Omental fat pad (tissue), 4 donors: Measurements from ENCODE around the gene STAT4. TPM values are rescaled to one million over a fixed set of nuclear protein-coding genes. Genes with fewer than 3 reads are reported as not detected.

Experiments
- ATAC-seq: fragments of 150-250 bp; one replicate; pipeline ENCODE4 v1.9.1; 2016; ENCODE audit warnings: mild to moderate bottlenecking, moderate library complexity; ENCODE audit not compliant: low FRiP score
- DNase-seq: peaks from one replicate; pipeline ENCODE4 v3.0.0-alpha.2; 2019; ENCODE audit warnings: low spot score
- total RNA-seq, 4 donors: library from RNA; depleted of rRNA; stranded (reverse); fragments of >200 nt; gene quantifications; one replicate each; pipeline ENCODE4 v1.1.0, GENCODE V29; 2016
- TF ChIP-seq, protein P1 (sequence below), 3 donors: fragments of 450-650 bp; IDR thresholded peaks; one replicate each; pipeline ENCODE4 v1.5.1; 2016 to 2017; ENCODE audit warnings: antibody characterized with exemption in 3 of 3, mild to moderate bottlenecking in 3 of 3, moderate library complexity in 2 of 3

STAT4 gene
- total RNA-seq, 4 donors from 2014 or later: 4.6 to 29.4 (median 10.5) TPM

DNA sequence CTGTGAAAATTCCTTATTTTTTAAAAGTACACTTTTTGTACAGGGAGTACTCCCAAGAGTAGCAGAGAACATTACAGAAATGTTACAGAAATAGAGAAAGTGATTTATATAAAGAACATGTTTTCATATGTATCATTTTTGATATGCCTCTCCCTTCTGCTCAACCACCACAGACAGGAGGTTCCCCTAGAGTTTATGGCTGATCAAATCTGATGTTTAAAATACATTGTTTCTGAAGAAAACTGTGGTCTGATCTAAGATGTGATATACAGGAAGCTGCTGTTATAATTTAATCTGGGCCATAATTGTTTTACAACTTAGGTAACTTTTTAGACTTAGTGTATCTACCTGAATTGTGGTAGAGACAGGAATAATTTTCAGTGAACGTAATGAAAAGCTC, 37.0 kb downstream of the STAT4 start:
- DNase-seq: no peak
- TF ChIP-seq, protein P1, sequence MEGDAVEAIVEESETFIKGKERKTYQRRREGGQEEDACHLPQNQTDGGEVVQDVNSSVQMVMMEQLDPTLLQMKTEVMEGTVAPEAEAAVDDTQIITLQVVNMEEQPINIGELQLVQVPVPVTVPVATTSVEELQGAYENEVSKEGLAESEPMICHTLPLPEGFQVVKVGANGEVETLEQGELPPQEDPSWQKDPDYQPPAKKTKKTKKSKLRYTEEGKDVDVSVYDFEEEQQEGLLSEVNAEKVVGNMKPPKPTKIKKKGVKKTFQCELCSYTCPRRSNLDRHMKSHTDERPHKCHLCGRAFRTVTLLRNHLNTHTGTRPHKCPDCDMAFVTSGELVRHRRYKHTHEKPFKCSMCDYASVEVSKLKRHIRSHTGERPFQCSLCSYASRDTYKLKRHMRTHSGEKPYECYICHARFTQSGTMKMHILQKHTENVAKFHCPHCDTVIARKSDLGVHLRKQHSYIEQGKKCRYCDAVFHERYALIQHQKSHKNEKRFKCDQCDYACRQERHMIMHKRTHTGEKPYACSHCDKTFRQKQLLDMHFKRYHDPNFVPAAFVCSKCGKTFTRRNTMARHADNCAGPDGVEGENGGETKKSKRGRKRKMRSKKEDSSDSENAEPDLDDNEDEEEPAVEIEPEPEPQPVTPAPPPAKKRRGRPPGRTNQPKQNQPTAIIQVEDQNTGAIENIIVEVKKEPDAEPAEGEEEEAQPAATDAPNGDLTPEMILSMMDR (IDR thresholded peaks at IDR 0.05): no peak

DNA sequence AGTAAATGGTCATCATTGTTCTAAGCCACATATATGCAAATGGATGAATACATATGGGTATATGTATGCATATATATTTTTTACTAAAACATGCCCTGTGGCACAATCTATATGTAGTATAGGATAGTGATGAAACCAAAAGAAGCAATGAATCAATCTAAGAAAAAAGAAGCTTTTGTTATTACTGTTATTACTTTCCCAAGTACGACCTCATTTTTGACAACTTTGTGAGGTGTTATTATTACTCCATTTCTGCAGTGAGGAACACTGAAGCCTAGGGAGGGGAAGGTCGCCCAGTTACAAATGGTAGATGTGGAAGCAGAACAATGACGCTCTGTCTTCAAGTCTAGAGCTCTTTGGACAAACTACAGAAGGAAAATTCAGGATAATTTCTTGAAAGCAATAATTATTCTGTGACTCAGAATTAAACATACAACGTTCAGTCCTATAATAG, 38.3 kb downstream of the STAT4 start:
- DNase-seq (no peak), ATAC-seq (no peak)
- TF ChIP-seq, protein P1 (IDR thresholded peaks at IDR 0.05): no peak

More for the DNA sequence above, 37.0 kb downstream of the STAT4 start:
- ATAC-seq: no peak

DNA sequence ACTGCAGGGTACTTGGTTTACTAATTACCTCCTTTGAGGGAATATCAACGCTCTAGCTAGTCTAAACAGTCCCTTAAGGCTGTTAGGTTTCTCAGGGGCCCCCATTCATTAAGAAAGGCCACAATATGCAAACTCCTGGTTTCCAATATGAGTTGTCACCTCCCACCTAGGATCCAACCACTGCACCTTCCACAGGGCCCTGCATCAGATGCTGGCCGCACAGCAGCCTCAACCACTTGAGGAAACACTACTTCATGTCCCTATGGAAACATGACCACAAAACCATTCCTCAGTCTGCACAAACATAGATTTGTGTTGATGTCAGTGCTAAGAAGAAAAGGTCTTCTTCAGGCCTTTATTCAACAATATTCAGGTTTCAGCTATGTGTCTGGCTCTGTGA, 40.9 kb downstream of the STAT4 start:
- ATAC-seq: no peak
- DNase-seq: no peak
- TF ChIP-seq, protein P1 (IDR thresholded peaks at IDR 0.05): no peak

DNA sequence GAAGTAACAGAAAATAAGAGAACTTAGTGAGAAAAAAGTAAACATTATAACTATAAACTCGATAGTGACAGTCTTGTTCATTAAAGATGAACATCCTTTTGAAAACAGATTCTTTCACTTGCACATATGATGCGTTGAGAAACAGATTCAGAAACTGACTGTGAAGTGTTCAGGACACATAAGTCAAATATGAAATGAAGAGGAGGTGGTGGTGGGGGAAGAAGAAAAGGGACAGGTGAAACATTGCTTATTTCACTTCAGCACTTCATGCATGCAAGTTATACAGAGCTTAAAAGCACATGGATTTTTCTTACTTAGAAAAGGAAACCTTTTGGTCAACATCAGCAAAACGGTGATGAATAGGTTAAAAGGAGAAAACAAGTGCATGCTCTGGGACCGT, 42.5 kb downstream of the STAT4 start:
- no peak for DNase-seq
- TF ChIP-seq, protein P1 (IDR thresholded peaks at IDR 0.05): no peak
- no peak for ATAC-seq

DNA sequence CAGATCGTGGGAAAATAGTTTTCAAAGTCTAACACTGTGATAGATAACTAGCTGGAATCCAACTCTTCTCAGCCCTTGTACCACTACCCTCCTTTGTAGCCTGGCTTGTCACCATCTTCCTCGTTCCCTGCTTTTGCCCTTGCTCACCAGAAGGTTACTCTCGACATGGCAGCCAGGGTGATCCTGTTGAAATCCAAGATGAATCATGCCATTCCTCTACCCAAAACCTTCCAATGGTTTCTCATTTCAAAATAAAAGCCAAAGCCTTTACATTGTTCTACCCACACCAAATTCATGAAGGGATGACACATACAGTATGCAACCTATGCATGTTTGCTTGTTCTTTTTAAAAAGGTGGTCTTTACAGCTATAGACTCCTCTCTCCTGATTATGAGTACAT, 45.7 kb downstream of the STAT4 start:
- TF ChIP-seq, protein P1 (IDR thresholded peaks at IDR 0.05): no peak
- no peak for DNase-seq
- ATAC-seq: no peak

DNA sequence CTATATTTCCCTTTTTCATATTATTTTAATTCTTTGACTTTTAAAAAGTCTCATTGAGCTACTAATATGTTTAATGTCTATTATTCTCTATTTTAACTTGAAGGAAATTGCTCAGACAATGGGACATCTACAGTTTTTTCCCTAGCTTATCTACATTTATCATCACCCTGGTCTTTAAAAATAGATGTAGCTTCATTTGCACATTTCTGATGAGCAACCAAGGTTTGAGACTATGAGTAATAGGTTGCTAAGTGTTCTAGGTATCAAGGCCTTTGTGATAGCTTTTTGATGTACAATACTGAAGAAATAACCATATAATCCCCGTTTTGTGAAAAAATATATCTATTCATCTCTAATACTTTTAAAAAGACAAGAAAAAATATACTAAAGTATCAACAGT, 47.0 kb downstream of the STAT4 start:
- TF ChIP-seq, protein P1 (IDR thresholded peaks at IDR 0.05): no peak
- ATAC-seq (no peak), DNase-seq (no peak)

DNA sequence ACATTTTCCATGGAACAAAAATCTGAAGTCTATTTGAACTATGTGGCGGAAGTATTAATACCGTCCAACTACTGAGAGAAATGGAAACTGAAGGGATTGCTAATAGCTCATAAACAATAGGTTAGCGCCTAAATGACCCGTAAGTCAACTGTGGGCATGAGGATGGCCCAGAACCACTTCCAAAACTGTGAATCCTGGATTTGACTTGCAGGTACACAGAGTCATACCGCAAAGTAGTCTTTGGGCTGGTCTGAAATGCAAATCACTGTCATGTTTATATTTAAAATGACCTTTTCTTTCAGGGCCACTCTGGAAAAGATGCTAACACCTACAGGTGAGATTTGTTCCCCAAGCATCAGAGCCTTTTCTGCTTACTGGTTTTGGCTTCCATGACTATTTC, 50.6 kb downstream of the STAT4 start:
- TF ChIP-seq, protein P1 (IDR thresholded peaks at IDR 0.05): no peak
- DNase-seq (no peak), ATAC-seq (no peak)
